SH-SY5Y (cell line): ENCODE data around the gene RPL39L.

Experiments
- GATA2 ChIP-seq: IDR thresholded peaks from 2 replicates; pipeline ENCODE4 v1.6.1; 2011; ENCODE audit warnings: mild to moderate bottlenecking, low read depth, low read length
- GATA3 ChIP-seq: IDR thresholded peaks from 2 replicates; pipeline ENCODE4 v1.6.1; 2011; ENCODE audit warnings: low read depth, mild to moderate bottlenecking, low read length, moderate library complexity

GRCh38 chr3:187085021-187085666 lies 54.2 kb downstream of the RPL39L start:
- TF ChIP-seq GATA2 (no peak), GATA3 (no peak)
